AG04450 (cell line): ENCODE results near the gene NKTR. TPM values are rescaled to one million over a fixed set of nuclear protein-coding genes. Genes with fewer than 3 reads are reported as not detected.

Experiments
- CTCF ChIA-PET: fragments of 300-600, 350-600 bp; formaldehyde crosslinking; extraction: SDS; loops from one replicate; lab custom pipeline; 2022; ENCODE audit warnings: antibody characterized with exemption, inconsistent platforms; lab: Charles Lee
- POLR2A ChIA-PET: fragments of 350-600 bp; formaldehyde crosslinking; extraction: SDS; loops from one replicate; lab custom pipeline; 2021; ENCODE audit warnings: antibody characterized with exemption, inconsistent platforms; lab: Yijun Ruan, JAX
- DNase-seq: peaks from one replicate; pipeline ENCODE4 v3.0.0-alpha.2; 2011; ENCODE audit warnings: low read depth, low spot score
- H3K27ac ChIP-seq: one replicate; pipeline ENCODE4 v1.5.1; 2012; ENCODE audit warnings: low read depth, low read length, control low read depth
- H3K27me3 ChIP-seq: one replicate; pipeline ENCODE4 v1.6.0; 2012; ENCODE audit warnings: low read length; ENCODE audit not compliant: control insufficient read depth, insufficient read depth
- H3K4me3 ChIP-seq: 2 replicates; pipeline ENCODE4 v1.5.1; 2011; ENCODE audit warnings: mild to moderate bottlenecking, low read depth, low read length, control low read depth
- H3K9me3 ChIP-seq: 2 replicates; pipeline ENCODE4 v1.5.1; 2012; ENCODE audit warnings: low read length; ENCODE audit not compliant: control insufficient read depth, insufficient read depth
- CTCF ChIP-seq: IDR thresholded peaks from 2 replicates; pipeline ENCODE4 v1.5.1; 2011; ENCODE audit warnings: low read depth, low read length, control low read depth, inconsistent platforms
- polyA plus RNA-seq: library from polyadenylated mRNA; depleted of rRNA; stranded (reverse); fragments of >200 nt; gene quantifications from 2 replicates; pipeline ENCODE4 v1.2.3, GENCODE V29; 2011

The NKTR gene
- polyA plus RNA-seq, 1 experiment, result 56.2 TPM

GRCh38 chr3:42680271-42680670 is 79.8 kb downstream of the NKTR start:
- Histone ChIP-seq H3K4me3 (no peak overlapping the region), H3K9me3 (peaks cover 4% of the 10 kb centered on the region), H3K27me3 (peaks cover 1% of the 10 kb centered on the region), H3K27ac (no peak overlapping the region)
- DNase-seq, result no peak
- ChIA-PET CTCF (no interaction called here), POLR2A (no interaction called here)
- TF ChIP-seq CTCF, result no peak

GRCh38 chr3:42680806-42681205 is 80.3 kb downstream of the NKTR start:
- H3K27me3 ChIP-seq, result peaks cover 6% of the 10 kb centered on the region
- DNase-seq, result no peak
- no peak for TF ChIP-seq CTCF
- ChIA-PET CTCF (no interaction called here), POLR2A (interaction anchor here (0.7 kb wide), 1 partner anchor 80 kb away, joined by 4 read pairs; the partner anchor contains the start of gene NKTR)
- H3K9me3 ChIP-seq, result peaks cover 8% of the 10 kb centered on the region
- no peak overlapping the region for H3K4me3 ChIP-seq
- H3K27ac ChIP-seq, result no peak overlapping the region

GRCh38 chr3:42681361-42682038 is 81.0 kb downstream of the NKTR start:
- CTCF ChIA-PET, result interaction anchor here (0.5 kb wide), 1 partner anchor 127 kb away, joined by 4 read pairs; no protein-coding TSS in a partner anchor
- no peak for TF ChIP-seq CTCF
- H3K27ac ChIP-seq, result no peak overlapping the region
- peaks cover 11% of the 10 kb centered on the region; the same call in 1 of the 2 replicates for H3K9me3 ChIP-seq
- H3K4me3 ChIP-seq, result no peak overlapping the region
- no peak for DNase-seq
- H3K27me3 ChIP-seq, result peaks cover 11% of the 10 kb centered on the region
- POLR2A ChIA-PET, result no interaction called here

GRCh38 chr3:42682301-42683070 is 82.0 kb downstream of the NKTR start:
- Histone ChIP-seq H3K27me3 (peaks cover 15% of the 10 kb centered on the region), H3K27ac (no peak overlapping the region), H3K9me3 (peaks cover 12% of the 10 kb centered on the region; the same call in 1 of the 2 replicates), H3K4me3 (no peak overlapping the region)
- no peak for DNase-seq
- ChIA-PET CTCF (no interaction called here), POLR2A (no interaction called here)
- TF ChIP-seq CTCF, result no peak
